GM12892 (cell line): ENCODE results near the gene MITD1.

Source experiments
- POLR2A ChIP-seq: IDR thresholded peaks from 2 replicates; pipeline ENCODE4 v1.6.1; 2011; ENCODE audit warnings: low read depth, low read length, control low read depth
- POLR2AphosphoS5 ChIP-seq: IDR thresholded peaks from 2 replicates; pipeline ENCODE4 v1.6.1; 2011; ENCODE audit warnings: low read depth, low read length, control low read depth
- TAF1 ChIP-seq: IDR thresholded peaks from 2 replicates; pipeline ENCODE4 v1.6.1; 2011; ENCODE audit warnings: low read depth, mild to moderate bottlenecking, control low read depth, low read length, borderline replicate concordance

DNA sequence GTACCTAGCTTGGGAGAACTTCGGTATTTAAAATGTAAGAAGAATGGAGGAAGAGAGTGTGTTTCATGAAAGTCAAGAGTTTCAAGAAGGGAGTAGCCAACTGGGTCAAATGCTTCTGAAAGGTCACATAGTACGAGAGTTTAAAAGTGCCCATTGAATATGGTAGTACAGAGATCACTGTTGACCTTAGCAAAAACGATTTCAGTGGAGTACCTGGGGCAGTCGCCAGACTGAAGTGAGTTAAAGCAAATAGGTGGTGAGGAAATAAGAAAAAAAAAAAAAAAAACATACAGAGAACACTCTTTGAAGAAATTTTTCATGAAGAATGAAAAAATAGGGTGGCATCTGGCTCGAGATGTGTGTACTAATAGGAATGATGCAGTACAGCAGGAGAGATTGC is 14.6 kb downstream of the MITD1 start:
- TF ChIP-seq POLR2AphosphoS5: no peak
- no peak for TF ChIP-seq POLR2A
- no peak for TF ChIP-seq TAF1
